Common myeloid progenitor, CD34-positive (primary cell): Measurements from ENCODE around the gene LIN7B.
A peak's percentile ranks its signal among the peaks of the same experiment; 100 is the strongest.

Experiments
- CTCF ChIA-PET: fragments of 350-600 bp; sonication (Branson Sonifier 250); formaldehyde crosslinking; loops from one replicate; lab custom pipeline; 2021; ENCODE audit warnings: antibody characterized with exemption; lab: Charles Lee
- POLR2A ChIA-PET: fragments of 350-600 bp; sonication (Branson Sonifier 250); formaldehyde crosslinking; loops from one replicate; lab custom pipeline; 2021; ENCODE audit warnings: antibody characterized with exemption; lab: Charles Lee
- DNase-seq, 3 donors: peaks; one replicate each; pipeline versions ENCODE4 v3.0.0 to v3.0.0-alpha.2; 2013
- H3K27ac ChIP-seq, 2 experiments: 1 replicate in 1 of 2; 2 replicates in 1 of 2; pipeline ENCODE4 v1.7.0; 2013; ENCODE audit warnings: inconsistent platforms in 2 of 2, low read length in 2 of 2, mild to moderate bottlenecking in 2 of 2, low read depth in 1 of 2, moderate library complexity in 1 of 2; ENCODE audit not compliant: severe bottlenecking in 2 of 2, insufficient read depth in 1 of 2, poor library complexity in 1 of 2
- H3K27me3 ChIP-seq, 5 experiments: replicated peaks in 2 of 5; 1 replicate in 3 of 5; 2 replicates in 2 of 5; pipeline versions ENCODE4 v1.6.1 to v1.7.0; 2013; ENCODE audit warnings: low read length in 4 of 5, mild to moderate bottlenecking in 2 of 5, moderate library complexity in 2 of 5, inconsistent platforms in 1 of 5; ENCODE audit not compliant: insufficient read depth in 5 of 5, control insufficient read depth in 4 of 5
- H3K36me3 ChIP-seq, 4 experiments: 1 replicate in 2 of 4; 2 replicates in 2 of 4; pipeline versions ENCODE4 v1.6.1 to v1.7.0; 2013; ENCODE audit warnings: low read length in 3 of 4, control low read depth in 1 of 4, mild to moderate bottlenecking in 1 of 4; ENCODE audit not compliant: control insufficient read depth in 4 of 4, insufficient read depth in 4 of 4
- H3K4me1 ChIP-seq, 4 experiments: 1 replicate in 3 of 4; 2 replicates in 1 of 4; pipeline versions ENCODE4 v1.6.1 to v1.7.1; 2013; ENCODE audit warnings: low read length in 3 of 4, mild to moderate bottlenecking in 3 of 4, control low read depth in 1 of 4, inconsistent platforms in 1 of 4, moderate library complexity in 1 of 4; ENCODE audit not compliant: control insufficient read depth in 4 of 4, insufficient read depth in 4 of 4; ENCODE audit errors: control extremely low read depth in 1 of 4
- H3K4me3 ChIP-seq, 7 experiments: 1 replicate in 4 of 7; 2 replicates in 3 of 7; pipeline versions ENCODE4 v1.5.1 to v1.7.0; 2013; ENCODE audit warnings: mild to moderate bottlenecking in 7 of 7, low read length in 6 of 7, moderate library complexity in 6 of 7, inconsistent platforms in 2 of 7, low read depth in 2 of 7, control low read depth in 1 of 7; ENCODE audit not compliant: insufficient read depth in 4 of 7, control insufficient read depth in 1 of 7; ENCODE audit errors: extremely low read depth in 1 of 7
- H3K9me3 ChIP-seq, 5 experiments: 1 replicate in 4 of 5; 2 replicates in 1 of 5; pipeline versions ENCODE4 v1.6.1 to v1.7.1; 2013; ENCODE audit warnings: low read length in 4 of 5, mild to moderate bottlenecking in 2 of 5, inconsistent platforms in 1 of 5, low read depth in 1 of 5, moderate library complexity in 1 of 5; ENCODE audit not compliant: control insufficient read depth in 4 of 5, insufficient read depth in 2 of 5; ENCODE audit errors: control extremely low read depth in 1 of 5
- WGBS: methylation state at CpG from one replicate; pipeline ENCODE4 v1.1.5; 2013; ENCODE audit not compliant: insufficient coverage; 5-methylcytosine and 5-hydroxymethylcytosine counted together

LIN7B gene

GRCh38 chr19:49155005-49155819 is 41.0 kb downstream of the LIN7B start, which contains the start of gene HRC:
Gene HRC, minus strand, starts transcription at chr19:49155396. Its CDS starts 159 bp downstream, at chr19:49155237.
- POLR2A ChIA-PET: no interaction called here

GRCh38 chr19:49155820-49156346 is 41.7 kb downstream of the LIN7B start:
- ChIA-PET POLR2A (no interaction called here), CTCF (interaction anchor here (1.4 kb wide), 1 partner anchor 42 kb away, joined by 3 read pairs; no protein-coding TSS in a partner anchor)
- no peak for DNase-seq
- H3K4me3 ChIP-seq: no peak overlapping the region
- no peaks in the 10 kb centered on the region for H3K36me3 ChIP-seq
- peak overlapping the region in 1 of 2 experiments; percentile 59 for H3K27ac ChIP-seq
- H3K4me1 ChIP-seq: peaks cover 0 to 25% (median 20%) of the 10 kb centered on the region in 4 experiments
- H3K27me3 ChIP-seq: peaks cover 0 to 20% (median 9%) of the 10 kb centered on the region in 5 experiments
- no peaks in the 10 kb centered on the region for H3K9me3 ChIP-seq
- 48% methylated on average over 3 of the region's 4 CpGs for WGBS

More at GRCh38 chr19:49155005-49155819, 41.0 kb downstream of the LIN7B start, which contains the start of gene HRC:
- CTCF ChIA-PET: interaction anchor here (1.4 kb wide), 1 partner anchor 42 kb away, joined by 3 read pairs; no protein-coding TSS in a partner anchor
- no peak within 1 kb of the TSS for H3K4me3 ChIP-seq
- no peak for DNase-seq
- no peaks in the 10 kb centered on the region for H3K9me3 ChIP-seq
- 76% methylated on average over 18 of the region's 19 CpGs for WGBS
- peak within 1 kb of the TSS in 1 of 2 experiments; percentile 59 for H3K27ac ChIP-seq
- H3K27me3 ChIP-seq: peaks cover 0 to 20% (median 9%) of the 10 kb centered on the region in 5 experiments
- no peaks in the 10 kb centered on the region for H3K36me3 ChIP-seq
- peaks cover 0 to 32% (median 26%) of the 10 kb centered on the region in 4 experiments for H3K4me1 ChIP-seq

- WGBS: 0% methylated on average over 23 of the region's 41 CpGs
- Histone ChIP-seq H3K27ac (peak within 1 kb of the TSS in 1 of 2 experiments; percentile 34), H3K4me3 (peak within 1 kb of the TSS; percentile 19 to 82 (median 61)), H3K9me3 (no peaks in the 10 kb centered on the region), H3K36me3 (no peaks in the 10 kb centered on the region), H3K27me3 (peaks cover 0 to 11% (median 9%) of the 10 kb centered on the region in 5 experiments), H3K4me1 (peaks cover 0 to 13% (median 10%) of the 10 kb centered on the region in 4 experiments)
- DNase-seq: peak; percentile 62 to 74 (median 69)
- CTCF ChIA-PET: no interaction called here
- POLR2A ChIA-PET: no interaction called here
Observed at GRCh38 chr19:49157445-49158224, 43.5 kb downstream of the LIN7B start, which contains the start of gene TRPM4. Gene TRPM4, plus strand, starts transcription at chr19:49157792. Its CDS starts 75 bp downstream, at chr19:49157867.

GRCh38 chr19:49160450-49161189 is 46.5 kb downstream of the LIN7B start:
- Histone ChIP-seq H3K4me3 (no peak overlapping the region), H3K36me3 (no peaks in the 10 kb centered on the region), H3K4me1 (peaks cover 0 to 13% (median 10%) of the 10 kb centered on the region in 4 experiments), H3K27ac (no peak overlapping the region), H3K27me3 (peaks cover 0 to 11% (median 9%) of the 10 kb centered on the region in 5 experiments), H3K9me3 (no peaks in the 10 kb centered on the region)
- CTCF ChIA-PET: no interaction called here
- WGBS: 97% methylated on average over 12 of the region's 13 CpGs
- no peak for DNase-seq
- POLR2A ChIA-PET: no interaction called here

- Histone ChIP-seq H3K4me3 (no peak overlapping the region), H3K9me3 (no peaks in the 10 kb centered on the region), H3K36me3 (no peaks in the 10 kb centered on the region), H3K27ac (no peak overlapping the region), H3K27me3 (peaks cover 0 to 9% (median 5%) of the 10 kb centered on the region in 5 experiments), H3K4me1 (peaks cover 0 to 13% (median 10%) of the 10 kb centered on the region in 4 experiments)
- ChIA-PET POLR2A (no interaction called here), CTCF (interaction anchor here (1.1 to 2.1 kb wide), 2 partner anchors 14 to 64 kb away, joined by 3 to 5 read pairs; no protein-coding TSS in a partner anchor)
- DNase-seq: no peak
- WGBS: 73% methylated on average over 4 of the region's 4 CpGs
Observed at GRCh38 chr19:49161987-49162386, 47.8 kb downstream of the LIN7B start.

GRCh38 chr19:49165111-49165750 is 51.1 kb downstream of the LIN7B start:
- Histone ChIP-seq H3K4me3 (no peak overlapping the region), H3K4me1 (no peaks in the 10 kb centered on the region), H3K27me3 (peaks cover 0 to 3% (median 0%) of the 10 kb centered on the region in 5 experiments), H3K36me3 (no peaks in the 10 kb centered on the region), H3K9me3 (no peaks in the 10 kb centered on the region), H3K27ac (no peak overlapping the region)
- ChIA-PET CTCF (no interaction called here), POLR2A (no interaction called here)
- no peak for DNase-seq
- 95% methylated on average over 24 of the region's 24 CpGs for WGBS
